ENCODE measurements around the gene PLG. TPM values are rescaled to one million over a fixed set of nuclear protein-coding genes. Genes with fewer than 3 reads are reported as not detected.
"Not testable (repeated sequence)": the region's sequence is repeated elsewhere in the genome, so short reads cannot be mapped to it uniquely, and the experiment has no call there.

Gene PLG
- total and polyA plus RNA-seq, 2 of the 4 experiments (the other 2 are of a cell fraction), result not detected

DNA sequence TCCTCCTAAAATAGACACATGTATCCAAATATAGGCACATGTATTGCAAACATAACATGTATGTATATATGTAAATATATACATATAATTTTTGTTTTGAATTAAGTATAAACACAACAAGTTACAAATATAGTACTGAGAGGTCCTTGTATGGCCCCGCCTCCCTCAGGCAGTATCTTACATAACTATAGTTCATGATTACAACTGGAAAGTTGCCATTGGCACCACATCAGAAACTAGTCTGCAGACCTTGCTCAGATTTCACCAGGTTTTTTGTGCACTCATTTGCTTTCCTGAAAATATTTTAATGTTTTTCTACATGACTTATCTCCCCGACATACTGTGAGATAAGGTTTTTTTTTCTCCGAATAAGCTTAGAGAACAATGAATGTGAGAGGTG is 5.2 kb upstream of the PLG start:
- H3K27ac ChIP-seq (ENCODE audit: insufficient read depth, low read length); H3K79me1 ChIP-seq (ENCODE audit: low read depth in 1 of 2, low read length in 2 of 2); H4K91ac ChIP-seq (ENCODE audit: insufficient read depth, low read depth, low read length); DNase-seq; H3K56ac ChIP-seq (ENCODE audit: extremely low read depth, insufficient read depth, low read length); H3K23ac ChIP-seq (ENCODE audit: low read depth, low read length); CTCF ChIA-PET; BruUV-seq (replicated peaks); H3K36me3 ChIP-seq (ENCODE audit: control insufficient read depth, insufficient read depth, low read length); H4K8ac ChIP-seq (ENCODE audit: low read depth in 2 of 2, low read length in 2 of 2); H2AK9ac ChIP-seq (replicated peaks; ENCODE audit: low read depth, low read length, poor library complexity); H2AK5ac ChIP-seq (ENCODE audit: low read depth, low read length); H2BK120ac ChIP-seq (ENCODE audit: low read depth, low read length); H3K4me1 ChIP-seq (ENCODE audit: control insufficient read depth, insufficient read depth, low read length); POLR2A ChIA-PET (ENCODE audit: unreplicated experiment); H2BK20ac ChIP-seq (ENCODE audit: low read depth, low read length); ATAC-seq (ENCODE audit: low read depth); H3K4me3 ChIP-seq (ENCODE audit: insufficient read depth, low read depth, low read length); H3K9ac ChIP-seq (ENCODE audit: low read depth, low read length); H4K20me1 ChIP-seq (ENCODE audit: insufficient read depth, low read length); H2BK15ac ChIP-seq (ENCODE audit: low read depth, low read length); H4K5ac ChIP-seq (ENCODE audit: low read depth, low read length); H3K4me2 ChIP-seq (ENCODE audit: low read depth, low read length); dilution Hi-C loops (cut with HindIII; ENCODE audit: low sequenced_read_pairs, unreplicated experiment); H2AFZ ChIP-seq (replicated peaks; ENCODE audit: low read length, poor library complexity); H3K18ac ChIP-seq (ENCODE audit: low read depth, low read length); H2BK5ac ChIP-seq (ENCODE audit: low read depth, low read length, poor library complexity, severe bottlenecking); H3K9me1 ChIP-seq (ENCODE audit: insufficient read depth, low read length); H3K4ac ChIP-seq (ENCODE audit: low read depth, low read length); in situ Hi-C loops (cut with MboI; ENCODE audit: low sequenced_read_pairs); H3K27me3 ChIP-seq (ENCODE audit: control insufficient read depth, insufficient read depth, low read length); H3K14ac ChIP-seq (replicated peaks; ENCODE audit: low read depth, low read length); intact Hi-C loops (cut with micrococcal nuclease): not testable (repeated sequence)
- H3K9me3 ChIP-seq (ENCODE audit: control insufficient read depth, insufficient read depth, low read length), result peaks cover 15% of the 10 kb centered on the region
- no CpG with 5 or more reads among the region's 3 CpGs for WGBS, 2 experiments (ENCODE audit: extremely low coverage in 2 of 2, insufficient read length in 1 of 2)

Measured in IMR-90 (cell line).